HG02885 (cell line): ENCODE measurements around the gene RPL36A.

Source experiments
- ATAC-seq: cut with Tn5 transposase; IDR thresholded peaks from one replicate; pipeline ENCODE4 v1.9.1; 2021; ENCODE audit warnings: mild to moderate bottlenecking; ENCODE audit not compliant: unreplicated experiment, poor library complexity

Gene RPL36A

DNA sequence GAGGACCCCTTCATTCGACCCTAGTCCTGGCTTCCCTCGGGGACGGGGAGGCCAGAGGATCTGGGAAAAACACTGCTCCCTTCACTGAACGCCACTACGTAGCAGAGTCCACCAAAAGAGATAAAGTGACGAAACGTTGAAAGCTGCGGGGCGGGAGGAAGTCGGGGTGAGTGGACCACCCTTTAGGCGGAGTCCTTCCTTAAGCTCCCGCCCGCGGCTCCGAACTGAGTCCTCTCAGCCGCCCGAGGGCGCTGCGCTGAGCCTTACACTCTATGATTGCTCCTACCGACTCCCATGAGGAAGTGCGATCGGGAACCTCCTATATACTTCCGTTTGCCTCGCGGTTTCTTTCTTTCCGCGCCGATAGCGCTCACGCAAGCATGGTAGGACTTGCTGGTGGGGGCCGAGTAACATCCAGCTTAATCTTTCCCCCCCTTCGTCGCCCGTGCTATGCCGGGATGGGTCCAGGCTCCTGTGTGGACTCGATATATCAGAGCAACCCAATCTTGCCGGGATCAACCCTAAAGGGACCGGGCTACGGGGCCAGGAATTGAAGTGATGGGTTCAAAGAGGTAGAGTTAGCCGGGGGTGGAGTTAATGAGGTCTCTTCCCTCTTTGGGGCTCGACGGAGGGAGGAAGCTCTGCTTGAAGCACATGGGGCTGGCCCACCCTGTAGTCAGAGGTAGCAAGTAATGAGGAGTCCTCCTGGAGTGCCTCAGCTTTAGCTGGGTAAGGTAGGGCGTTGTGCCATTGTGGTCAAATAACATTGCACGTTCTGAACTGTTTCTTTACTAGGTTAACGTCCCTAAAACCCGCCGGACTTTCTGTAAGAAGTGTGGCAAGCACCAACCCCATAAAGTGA is at the start of gene RPL36A:
TSS of gene RPL36A (plus strand) at position 348 of the 862 bp plus-strand sequence. CDS start at position 381, 33 bp downstream.
- peak; percentile 81 for ATAC-seq

- ATAC-seq, result peak; percentile 4
Measured at GRCh38 chrX:101347859-101348451, 42.9 kb upstream of the RPL36A start.

GRCh38 chrX:101348452-101349192 is 42.2 kb upstream of the RPL36A start, which contains the start of gene TIMM8A:
TIMM8A (minus strand) TSS chrX:101348742; CDS start chrX:101348664, 78 bp downstream.
- ATAC-seq, result peak; percentile 98

DNA sequence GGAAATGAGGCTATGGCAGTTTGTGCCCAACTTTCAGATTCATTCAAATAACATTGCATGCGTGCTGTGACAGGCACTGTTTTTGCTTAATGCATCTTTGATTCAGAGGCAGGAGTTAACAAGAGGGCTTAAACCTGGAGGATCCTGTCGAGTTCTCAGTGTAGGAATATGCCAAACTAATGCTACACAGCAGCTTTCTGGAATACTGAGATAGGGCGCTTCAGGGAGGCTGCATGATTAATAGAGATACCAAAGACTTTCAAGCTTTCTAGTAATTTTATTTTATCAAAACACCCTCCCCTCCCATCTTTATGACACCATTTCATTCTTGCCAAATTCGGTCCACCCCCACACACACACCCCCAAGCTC is 41.6 kb upstream of the RPL36A start:
- ATAC-seq, result no peak

DNA sequence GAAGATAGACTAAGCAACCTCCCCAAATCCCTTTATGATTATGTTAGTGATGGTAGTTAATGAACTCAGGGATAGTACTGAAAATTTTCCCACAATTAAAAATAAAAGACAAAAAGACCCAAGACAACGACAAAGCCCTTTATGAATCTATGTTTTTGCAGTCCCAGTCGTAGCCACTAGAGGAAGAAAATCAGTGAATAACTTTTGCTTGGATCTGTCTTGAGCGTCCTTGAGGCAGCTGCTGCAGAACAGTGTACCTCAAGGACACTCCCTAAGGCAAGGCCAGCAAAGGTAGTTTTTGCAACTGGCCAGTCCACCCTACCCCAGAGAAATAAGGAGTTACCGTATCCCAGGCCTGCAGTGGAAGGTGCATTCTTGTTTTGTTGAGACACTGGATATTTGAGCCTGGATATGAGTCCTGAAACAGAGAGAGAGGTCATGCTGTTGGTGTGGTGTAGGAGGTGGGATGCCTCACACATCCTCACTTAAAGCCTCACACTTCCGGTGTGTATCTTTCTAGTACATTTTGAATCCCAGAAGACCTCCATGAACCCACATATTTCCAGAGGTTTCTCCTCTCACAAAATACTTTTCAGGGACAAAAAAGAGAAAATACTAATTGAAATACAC is 33.5 kb upstream of the RPL36A start:
- ATAC-seq, result peak; percentile 53

- no peak for ATAC-seq
Measured at GRCh38 chrX:101359966-101360365, 30.8 kb upstream of the RPL36A start.

GRCh38 chrX:101360390-101360789 is 30.4 kb upstream of the RPL36A start:
- ATAC-seq, result no peak

- no peak for ATAC-seq
Measured at GRCh38 chrX:101362116-101362515, 28.7 kb upstream of the RPL36A start.

DNA sequence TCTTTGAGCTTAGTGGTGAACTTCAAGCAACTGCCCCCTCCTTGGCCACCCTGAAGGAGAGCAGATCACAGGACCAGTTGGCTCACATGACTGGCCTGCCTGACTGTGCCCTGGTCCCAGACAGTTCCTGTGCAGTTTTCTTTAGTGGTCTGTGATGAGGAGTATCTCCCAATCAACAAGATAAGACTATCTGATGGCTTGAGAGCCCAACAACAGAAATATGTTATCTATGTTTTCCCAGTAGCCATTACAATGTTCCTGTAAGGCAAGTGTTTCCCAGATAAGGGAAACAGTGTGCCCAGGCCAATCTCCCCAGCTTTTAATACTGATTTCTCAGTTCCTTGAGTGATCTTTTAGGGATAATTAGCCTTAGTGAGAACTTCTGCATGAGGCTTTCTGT is 28.1 kb upstream of the RPL36A start:
- ATAC-seq, result no peak

- no peak for ATAC-seq
Measured at GRCh38 chrX:101365301-101365795, 25.5 kb upstream of the RPL36A start.

- no peak for ATAC-seq
Measured at GRCh38 chrX:101368800-101369199, 22.0 kb upstream of the RPL36A start.

DNA sequence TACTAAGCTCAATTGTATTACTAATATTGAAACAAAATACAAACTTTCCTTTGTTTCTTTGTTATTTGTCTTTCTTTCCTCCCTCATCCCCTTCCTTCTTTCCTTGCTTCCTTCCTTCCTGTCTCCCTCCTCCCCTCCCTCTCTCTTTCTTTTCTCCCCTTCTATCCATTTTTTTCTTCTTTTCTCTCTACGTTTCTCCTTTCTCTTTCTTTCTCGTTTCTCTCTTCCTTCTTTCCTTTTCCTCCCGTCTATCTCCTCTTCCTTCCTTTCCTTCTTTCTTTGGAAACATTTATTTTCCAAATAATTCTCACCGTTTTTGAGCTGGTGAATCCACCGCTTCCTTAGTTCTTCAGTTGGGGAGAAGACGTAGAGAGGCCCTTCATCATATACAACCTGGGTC is 21.1 kb upstream of the RPL36A start:
- ATAC-seq, result no peak

DNA sequence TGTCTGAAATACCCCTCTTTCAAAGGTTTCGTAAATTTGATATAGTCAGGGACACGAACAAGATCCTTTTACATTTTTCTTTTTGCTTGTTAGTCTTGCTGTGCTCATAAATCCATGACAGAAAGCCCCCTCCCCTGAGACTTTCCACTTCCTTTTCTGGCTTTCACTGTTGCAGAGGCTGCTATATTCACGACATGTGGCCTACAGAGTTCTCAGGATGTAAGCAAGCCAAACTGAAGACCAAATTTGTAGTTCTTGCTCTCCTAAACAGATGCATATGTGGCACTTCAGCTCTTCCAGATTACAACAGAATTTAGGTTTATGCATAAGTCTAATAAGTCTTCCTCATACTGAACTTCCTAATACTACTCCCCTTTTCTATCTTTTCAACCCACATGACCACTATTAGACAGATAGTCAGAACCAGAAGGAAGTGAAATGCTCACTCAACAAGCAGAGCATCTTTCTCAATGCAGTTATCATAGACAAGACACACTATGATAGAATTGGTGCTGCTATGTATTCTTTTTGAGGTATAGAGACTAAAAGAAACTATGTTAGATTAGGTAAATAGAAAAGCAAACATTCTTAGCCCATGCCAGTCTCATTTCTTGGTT is 19.8 kb upstream of the RPL36A start:
- peak; percentile 81 for ATAC-seq

- ATAC-seq, result no peak
Measured at GRCh38 chrX:101377547-101377946, 13.3 kb upstream of the RPL36A start.

DNA sequence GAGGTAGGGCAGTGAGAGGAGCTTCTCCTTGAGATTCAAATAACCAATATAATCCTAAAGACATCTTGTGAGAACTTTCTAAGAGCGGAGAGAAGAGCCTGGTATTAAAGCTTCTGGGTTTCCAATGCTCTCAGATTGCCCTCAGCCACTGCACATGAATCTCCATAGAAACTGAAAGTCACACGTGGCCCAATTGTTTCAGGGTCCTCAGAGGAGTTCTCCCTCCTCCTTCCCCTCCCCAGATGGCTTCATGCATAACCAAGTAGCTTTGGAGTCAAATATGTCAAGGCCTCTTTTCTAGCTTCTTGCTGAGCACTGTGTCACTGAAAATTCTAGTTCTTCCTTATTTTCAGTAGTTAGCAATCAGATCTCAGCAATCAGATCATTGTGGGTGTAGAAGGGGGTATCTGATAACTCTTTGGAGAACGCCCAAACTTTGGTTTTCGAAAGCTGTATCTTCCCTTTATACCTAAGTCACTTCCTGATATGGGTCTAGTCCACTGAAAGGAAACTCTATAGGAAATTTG is 7.1 kb upstream of the RPL36A start:
- peak; percentile 70 for ATAC-seq

DNA sequence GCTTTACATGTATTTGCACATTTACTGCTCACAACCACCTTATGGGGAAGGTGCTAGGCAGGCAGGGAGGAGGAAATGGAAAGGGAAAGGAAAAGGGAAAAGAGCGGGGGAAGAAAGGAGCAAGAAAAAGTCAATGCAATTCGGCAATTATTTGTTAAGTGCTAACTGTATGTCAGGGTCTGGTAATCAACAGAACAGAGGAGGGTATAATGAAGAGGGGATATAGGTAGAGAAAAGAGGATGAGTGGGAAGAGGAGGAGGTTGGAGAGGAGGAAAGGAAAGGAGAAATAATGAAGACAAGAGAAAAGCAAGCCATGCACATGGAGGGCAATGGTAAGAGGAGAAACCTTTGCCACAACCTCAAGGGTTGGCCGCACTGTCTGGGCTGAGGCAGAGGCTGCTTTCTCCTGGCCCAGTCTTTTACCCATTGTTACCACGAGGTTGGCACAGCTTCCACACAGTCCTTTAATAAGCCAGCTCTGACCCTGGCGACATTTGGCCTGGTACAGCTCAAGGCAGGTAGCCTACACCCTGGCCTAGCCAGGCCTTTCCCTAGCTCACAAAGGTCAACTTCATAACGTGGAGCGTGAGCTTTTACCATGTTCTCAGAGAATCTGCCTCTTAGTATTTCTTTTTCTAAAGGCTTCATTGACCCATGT is 5.7 kb upstream of the RPL36A start:
- no peak for ATAC-seq

- peak; percentile 70 for ATAC-seq
Measured at GRCh38 chrX:101385795-101386541, 4.8 kb upstream of the RPL36A start, which contains the start of gene BTK. BTK (minus strand) TSS chrX:101386191; CDS start chrX:101375284, 10,907 bp downstream.

GRCh38 chrX:101386542-101386885 is 4.3 kb upstream of the RPL36A start:
- ATAC-seq, result no peak
